HG03469 (cell line): ENCODE data around the gene F7.

Source experiments
- ATAC-seq: cut with Tn5 transposase; IDR thresholded peaks from one replicate; pipeline ENCODE4 v1.9.1; 2021; ENCODE audit warnings: mild to moderate bottlenecking, moderate library complexity, moderate number of reproducible peaks; ENCODE audit not compliant: unreplicated experiment

The F7 gene

DNA sequence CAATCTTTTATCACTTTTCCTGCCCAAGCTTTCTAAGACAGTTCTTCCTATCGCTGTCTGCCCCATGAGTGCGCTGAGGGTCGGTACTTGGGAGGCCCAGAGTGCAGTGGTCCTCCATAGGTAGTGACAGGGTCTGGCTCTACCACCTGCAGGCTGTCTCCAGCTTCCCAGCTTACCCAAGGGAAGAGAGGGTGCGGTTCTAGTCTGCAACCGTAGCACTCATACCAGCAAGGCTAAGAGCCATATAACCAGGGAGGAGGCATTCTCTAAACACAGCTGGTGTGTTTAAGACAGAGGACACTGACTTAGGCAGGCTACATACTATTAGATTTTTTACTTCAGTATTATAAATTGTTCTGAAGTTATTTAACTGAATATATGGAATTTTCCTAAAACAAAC, 61.1 kb downstream of the F7 start:
- no peak for ATAC-seq

DNA sequence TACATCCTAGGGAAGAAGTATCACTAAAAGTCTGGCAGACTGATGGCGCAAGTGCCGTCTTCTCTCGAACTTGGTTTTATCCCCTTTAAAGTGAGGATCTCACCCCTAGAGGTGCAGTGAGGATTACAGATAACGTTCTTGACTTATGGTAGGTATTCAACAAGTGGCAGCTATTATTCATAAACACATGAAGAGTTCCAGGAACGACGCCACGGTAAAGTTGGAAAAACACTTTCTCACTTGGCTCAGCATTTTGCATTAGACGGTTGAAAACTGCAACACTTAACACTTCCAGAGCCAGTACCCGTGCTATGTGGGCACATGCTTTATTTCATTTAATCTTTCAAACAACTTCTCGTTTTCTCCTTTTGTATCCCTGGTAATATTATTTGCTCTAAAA, 61.6 kb downstream of the F7 start:
- no peak for ATAC-seq

DNA sequence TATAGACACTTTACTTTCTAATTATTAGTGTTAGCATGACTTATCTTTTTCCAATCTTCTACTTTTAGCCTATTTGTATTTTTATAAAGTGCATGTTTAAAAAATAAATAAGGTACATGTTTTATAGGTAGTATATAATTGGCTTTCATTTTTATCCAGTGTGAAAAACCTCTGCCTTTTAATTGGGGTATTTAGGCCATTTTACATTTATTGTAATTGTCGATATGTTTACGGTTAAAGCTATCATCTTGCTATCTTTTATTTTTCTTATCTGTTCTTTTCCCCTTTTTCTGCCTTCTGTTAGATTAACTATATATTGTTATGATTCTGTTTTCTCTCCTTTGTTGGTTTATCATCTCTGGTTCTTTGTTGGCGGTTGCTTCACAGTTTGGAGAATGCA, 62.0 kb downstream of the F7 start:
- no peak for ATAC-seq

DNA sequence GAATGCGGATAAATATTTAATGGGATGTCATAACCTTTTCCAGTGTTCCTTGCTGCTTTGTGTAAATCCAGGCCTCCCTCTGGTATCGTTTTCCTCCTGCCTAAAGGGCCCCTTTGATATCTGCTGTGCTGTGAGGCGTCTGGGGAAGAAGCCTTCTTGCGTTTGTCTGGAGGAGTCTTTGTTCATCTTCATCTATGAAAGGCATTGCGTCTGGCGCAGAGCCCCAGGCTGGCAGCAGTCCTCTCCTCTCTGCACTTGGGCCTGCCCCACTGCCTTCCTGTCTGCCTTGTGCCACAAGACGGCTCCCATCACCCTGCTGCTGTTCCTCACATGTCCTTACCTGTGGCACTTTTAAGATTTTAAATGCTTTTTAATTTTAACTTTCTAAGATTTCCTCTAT, 62.6 kb downstream of the F7 start:
- no peak for ATAC-seq

DNA sequence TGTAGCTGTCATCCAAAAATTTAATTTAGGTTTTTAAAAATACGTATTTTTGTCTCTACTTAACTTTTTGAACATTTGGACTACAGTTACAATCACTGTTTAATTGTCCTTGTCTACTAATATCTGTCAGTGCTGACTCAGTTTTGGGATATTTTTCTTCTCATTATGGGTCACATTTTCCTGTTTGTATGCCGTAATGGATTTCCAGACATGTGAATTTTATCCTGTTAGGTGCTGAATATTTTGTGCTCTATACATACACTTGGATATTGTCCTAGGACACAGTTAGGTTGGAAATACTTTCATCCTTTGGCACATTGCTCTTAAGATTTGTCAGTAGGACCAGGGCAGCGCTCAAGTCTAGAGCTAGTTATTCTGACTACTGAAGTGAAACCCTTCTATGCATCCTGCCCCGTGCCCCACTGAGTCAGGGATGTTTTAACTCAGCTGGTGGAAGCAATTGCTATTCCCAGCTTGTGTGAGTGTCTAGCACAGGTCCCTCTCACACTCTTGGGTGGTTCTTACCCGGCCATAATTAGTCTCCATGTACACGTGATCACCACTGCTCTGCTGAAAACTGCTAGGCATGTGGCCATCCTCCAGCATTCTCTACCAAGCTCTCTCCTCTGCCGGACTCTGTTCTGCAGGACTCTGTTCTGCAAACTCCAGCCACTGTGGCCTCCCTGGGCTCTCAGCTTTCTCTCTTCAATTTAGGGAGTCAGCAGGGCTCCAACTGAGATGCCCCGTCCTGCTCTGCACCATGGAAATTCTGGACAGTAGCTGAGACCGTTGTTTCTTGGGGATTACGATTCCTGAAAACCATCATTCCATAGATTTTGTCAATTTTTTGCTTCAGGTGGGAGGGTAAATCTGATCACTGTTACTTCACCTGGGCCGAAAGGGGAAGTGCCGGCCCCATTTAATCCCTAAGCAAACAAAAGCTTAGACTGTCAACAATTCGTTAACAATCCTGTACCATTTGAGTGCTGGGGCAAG, 64.0 kb downstream of the F7 start:
- no peak for ATAC-seq
